Measurements from ENCODE around the gene CDC14C. TPM values are rescaled to one million over a fixed set of nuclear protein-coding genes. Genes with fewer than 3 reads are reported as not detected.
"Not testable (repeated sequence)": the region's sequence is repeated elsewhere in the genome, so short reads cannot be mapped to it uniquely, and the experiment has no call there.

The CDC14C gene
- not detected for polyA plus RNA-seq

DNA sequence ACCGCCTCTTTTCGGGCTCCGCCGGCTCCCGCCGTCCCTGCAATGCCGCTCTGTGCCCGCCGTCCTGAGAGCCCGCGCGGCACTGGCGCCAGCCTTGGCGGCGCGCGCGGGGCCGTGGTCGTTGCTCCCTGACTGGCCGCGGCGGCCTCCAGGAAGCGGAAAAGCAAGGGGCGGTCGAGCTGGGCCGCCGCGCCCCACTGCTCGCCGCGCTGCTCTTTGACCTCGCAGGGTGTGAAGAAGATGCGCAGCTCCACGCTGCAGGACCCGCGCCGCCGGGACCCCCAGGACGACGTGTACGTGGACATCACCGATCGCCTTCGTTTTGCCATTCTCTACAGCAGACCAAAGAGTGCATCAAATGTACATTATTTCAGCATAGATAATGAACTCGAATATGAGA is at the start of gene CDC14C:
Gene CDC14C, plus strand, starts transcription at position 115 of the 400 bp plus-strand sequence. Its CDS starts 126 bp downstream, at position 241.
- Mint-ChIP-seq H3K4me1 (no peaks in the 10 kb centered on the region), H3K9me3 (peaks cover 2 to 10% (median 5%) of the 10 kb centered on the region in 6 donors), H3K36me3 (no peaks in the 10 kb centered on the region), H3K27ac (no peak within 1 kb of the TSS), H3K27me3 (ENCODE audit: low read depth in 3 of 3) (no peaks in the 10 kb centered on the region), H3K4me3 (no peak within 1 kb of the TSS)
- no peak for DNase-seq

DNA sequence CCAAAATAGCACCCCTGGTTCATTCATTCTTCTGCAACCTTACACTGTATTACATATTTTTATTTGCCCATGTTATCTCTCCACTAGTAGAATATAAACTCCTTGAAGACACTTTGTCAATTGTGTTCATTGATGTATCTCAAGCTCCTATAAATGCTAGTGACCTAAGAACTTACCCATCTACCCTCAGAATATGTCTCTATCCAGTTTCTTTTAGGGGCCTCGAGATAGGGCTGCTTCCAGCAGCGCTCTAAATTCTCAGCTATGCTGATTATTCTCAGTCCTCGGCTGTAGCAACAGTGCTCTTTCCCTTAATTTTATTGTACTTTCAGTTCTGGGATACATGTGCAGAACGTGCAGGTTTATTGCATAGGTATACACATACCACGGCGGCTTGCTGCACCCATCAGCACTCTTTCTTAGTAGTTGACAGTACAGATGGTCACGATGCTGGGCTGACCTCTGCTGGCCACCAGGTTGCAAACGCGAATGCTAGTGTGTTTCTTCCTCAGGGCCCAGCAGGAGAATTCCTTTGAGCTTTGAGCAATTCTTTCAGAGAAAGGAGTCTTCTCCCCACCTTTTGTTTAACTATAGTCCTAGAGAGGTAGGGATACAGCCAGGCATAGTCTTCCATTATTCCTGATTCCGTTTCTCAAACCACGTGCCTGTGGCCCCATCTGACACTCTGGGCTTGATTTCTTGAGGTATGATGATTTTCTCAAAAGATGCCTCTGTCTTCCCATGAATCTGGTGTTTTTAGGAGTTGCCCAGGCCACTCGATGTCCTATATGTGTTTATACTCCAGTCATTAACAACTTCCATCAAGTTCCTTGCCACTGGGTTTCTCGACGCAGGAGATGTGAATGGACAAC is 49.1 kb upstream of the CDC14C start:
- Mint-ChIP-seq H3K27me3 (ENCODE audit: low read depth in 3 of 3) (no peaks in the 10 kb centered on the region), H3K36me3 (no peaks in the 10 kb centered on the region), H3K9me3 (peaks cover 0 to 16% (median 3%) of the 10 kb centered on the region in 6 donors), H3K4me3 (no peak overlapping the region), H3K27ac (peak overlapping the region in 1 of 6 donors; percentile 9), H3K4me1 (no peaks in the 10 kb centered on the region)
- no peak for DNase-seq

GRCh38 chr7:48876087-48876486 is 48.3 kb upstream of the CDC14C start:
- Mint-ChIP-seq H3K9me3 (peaks cover 0 to 16% (median 4%) of the 10 kb centered on the region in 6 donors), H3K4me3 (no peak overlapping the region), H3K36me3 (no peaks in the 10 kb centered on the region), H3K4me1 (no peaks in the 10 kb centered on the region), H3K27ac (no peak overlapping the region), H3K27me3 (ENCODE audit: low read depth in 3 of 3) (no peaks in the 10 kb centered on the region)
- DNase-seq: no peak

GRCh38 chr7:48880851-48881250 is 43.5 kb upstream of the CDC14C start:
- no peak for DNase-seq
- no peaks in the 10 kb centered on the region for H3K4me1 Mint-ChIP-seq

DNA sequence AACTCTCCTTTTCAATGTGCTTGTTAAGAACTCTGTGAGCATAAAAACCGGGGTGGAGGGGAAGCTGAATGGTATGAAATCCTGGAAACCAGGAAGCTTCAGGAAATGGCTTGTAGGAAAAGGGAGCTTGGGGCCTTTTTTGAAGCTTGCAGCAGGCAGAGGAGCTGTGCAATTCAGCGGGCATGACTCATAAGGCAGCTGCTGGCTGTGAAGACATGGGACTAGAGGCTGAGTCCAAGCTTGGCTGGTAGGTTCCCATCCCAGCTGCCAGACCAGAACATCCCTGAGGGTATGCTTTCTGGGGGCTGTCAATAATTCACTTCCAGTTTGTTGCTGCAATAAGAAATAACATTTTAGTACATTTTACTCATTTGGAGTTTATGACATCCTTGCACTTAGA is 36.8 kb upstream of the CDC14C start:
- Mint-ChIP-seq H3K9me3 (peaks cover 20 to 72% (median 43%) of the 10 kb centered on the region in 6 donors), H3K4me3 (no peak overlapping the region), H3K27me3 (ENCODE audit: low read depth in 3 of 3) (no peaks in the 10 kb centered on the region), H3K36me3 (no peaks in the 10 kb centered on the region), H3K4me1 (no peaks in the 10 kb centered on the region), H3K27ac (no peak overlapping the region)
- no peak for DNase-seq

More at GRCh38 chr7:48880851-48881250, 43.5 kb upstream of the CDC14C start:
- no peaks in the 10 kb centered on the region for H3K36me3 Mint-ChIP-seq
- no peak overlapping the region for H3K27ac Mint-ChIP-seq
- H3K4me3 Mint-ChIP-seq: no peak overlapping the region
- peaks cover 10 to 35% (median 14%) of the 10 kb centered on the region in 6 donors for H3K9me3 Mint-ChIP-seq
- no peaks in the 10 kb centered on the region for H3K27me3 Mint-ChIP-seq (ENCODE audit: low read depth in 3 of 3)

GRCh38 chr7:48894574-48894973 is 29.8 kb upstream of the CDC14C start:
- no peak for DNase-seq
- no peak overlapping the region for H3K4me3 Mint-ChIP-seq
- H3K4me1 Mint-ChIP-seq: no peaks in the 10 kb centered on the region
- no peaks in the 10 kb centered on the region for H3K27me3 Mint-ChIP-seq (ENCODE audit: low read depth in 3 of 3)
- peaks cover 0 to 5% (median 0%) of the 10 kb centered on the region in 3 donors for H3K36me3 Mint-ChIP-seq
- H3K27ac Mint-ChIP-seq: no peak overlapping the region
- peaks cover 10 to 51% (median 17%) of the 10 kb centered on the region in 6 donors for H3K9me3 Mint-ChIP-seq

- Mint-ChIP-seq H3K27me3 (ENCODE audit: low read depth in 3 of 3) (no peaks in the 10 kb centered on the region), H3K36me3 (no peaks in the 10 kb centered on the region), H3K4me3 (no peak overlapping the region), H3K27ac (no peak overlapping the region), H3K4me1 (no peaks in the 10 kb centered on the region), H3K9me3 (peaks cover 4 to 37% (median 11%) of the 10 kb centered on the region in 6 donors)
- no peak for DNase-seq
These were observed 24.4 kb upstream of the CDC14C start for GRCh38 chr7:48899932-48900331.

DNA sequence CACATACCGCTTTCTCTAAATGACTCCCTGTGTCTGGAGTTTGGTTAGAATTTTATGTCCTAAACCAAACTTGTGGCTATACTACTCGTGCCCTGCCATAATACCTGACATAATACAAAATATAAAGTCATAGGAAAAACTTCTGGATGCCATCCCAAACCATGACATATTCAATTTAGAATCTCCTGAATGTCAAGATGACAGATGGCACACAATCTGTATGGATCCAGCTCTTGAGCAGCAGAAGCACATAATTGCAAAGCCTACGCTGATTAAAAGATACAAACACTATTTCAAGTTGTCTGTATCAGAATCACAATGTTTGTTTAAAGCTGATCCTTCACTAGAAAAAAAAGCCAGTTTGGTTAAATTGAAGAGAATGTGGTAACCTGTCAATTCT is 22.4 kb upstream of the CDC14C start:
- no peaks in the 10 kb centered on the region for H3K36me3 Mint-ChIP-seq
- peaks cover 5 to 43% (median 17%) of the 10 kb centered on the region in 6 donors for H3K9me3 Mint-ChIP-seq
- no peak overlapping the region for H3K27ac Mint-ChIP-seq
- H3K4me3 Mint-ChIP-seq: no peak overlapping the region
- no peaks in the 10 kb centered on the region for H3K4me1 Mint-ChIP-seq
- no peak for DNase-seq
- H3K27me3 Mint-ChIP-seq (ENCODE audit: low read depth in 3 of 3): no peaks in the 10 kb centered on the region

DNA sequence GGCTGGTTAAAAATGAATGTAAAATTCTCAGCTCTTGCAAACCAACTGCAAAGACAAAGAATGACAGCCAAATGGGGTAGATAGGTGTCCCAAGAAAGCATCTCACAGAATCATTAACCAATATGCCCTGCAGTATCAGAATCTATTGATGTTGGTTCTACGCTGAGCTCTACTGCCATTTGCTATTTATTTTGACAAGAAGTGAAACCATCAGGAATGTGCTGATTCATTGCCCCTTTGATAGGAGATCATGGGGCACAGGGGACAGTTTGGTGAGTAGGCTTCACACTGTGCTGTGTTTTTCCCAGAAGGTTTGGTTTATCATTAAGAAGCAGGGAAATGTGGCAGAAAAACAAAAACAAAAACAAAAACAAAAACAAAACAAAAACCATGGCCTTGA is 19.4 kb upstream of the CDC14C start:
- DNase-seq: no peak
- H3K36me3 Mint-ChIP-seq: no peaks in the 10 kb centered on the region
- H3K9me3 Mint-ChIP-seq: peaks cover 9 to 36% (median 16%) of the 10 kb centered on the region in 6 donors
- no peaks in the 10 kb centered on the region for H3K27me3 Mint-ChIP-seq (ENCODE audit: low read depth in 3 of 3)
- no peak overlapping the region for H3K27ac Mint-ChIP-seq
- no peak overlapping the region for H3K4me3 Mint-ChIP-seq
- H3K4me1 Mint-ChIP-seq: no peaks in the 10 kb centered on the region

- not testable (repeated sequence) for H3K36me3 Mint-ChIP-seq; H3K4me3 Mint-ChIP-seq; H3K27ac Mint-ChIP-seq; H3K4me1 Mint-ChIP-seq; H3K27me3 Mint-ChIP-seq (ENCODE audit: low read depth in 3 of 3); DNase-seq
- peaks cover 9 to 37% (median 16%) of the 10 kb centered on the region in 6 donors for H3K9me3 Mint-ChIP-seq
These were observed 18.7 kb upstream of the CDC14C start for GRCh38 chr7:48905686-48906085.

- peaks cover 11 to 42% (median 17%) of the 10 kb centered on the region in 6 donors for H3K9me3 Mint-ChIP-seq
- H3K36me3 Mint-ChIP-seq; H3K27ac Mint-ChIP-seq; DNase-seq; H3K4me1 Mint-ChIP-seq; H3K27me3 Mint-ChIP-seq (ENCODE audit: low read depth in 3 of 3); H3K4me3 Mint-ChIP-seq: not testable (repeated sequence)
These were observed 14.5 kb upstream of the CDC14C start for GRCh38 chr7:48909887-48910286.

GRCh38 chr7:48931481-48931880 is 7.1 kb downstream of the CDC14C start:
- H3K9me3 Mint-ChIP-seq: peaks cover 2 to 15% (median 13%) of the 10 kb centered on the region in 6 donors
- no peaks in the 10 kb centered on the region for H3K27me3 Mint-ChIP-seq (ENCODE audit: low read depth in 3 of 3)
- no peak overlapping the region for H3K27ac Mint-ChIP-seq
- no peaks in the 10 kb centered on the region for H3K36me3 Mint-ChIP-seq
- no peak for DNase-seq
- no peaks in the 10 kb centered on the region for H3K4me1 Mint-ChIP-seq
- no peak overlapping the region for H3K4me3 Mint-ChIP-seq

- Mint-ChIP-seq H3K27me3 (ENCODE audit: low read depth in 3 of 3) (no peaks in the 10 kb centered on the region), H3K9me3 (peaks cover 2 to 15% (median 14%) of the 10 kb centered on the region in 6 donors), H3K4me1 (no peaks in the 10 kb centered on the region), H3K27ac (no peak overlapping the region), H3K4me3 (no peak overlapping the region), H3K36me3 (no peaks in the 10 kb centered on the region)
- no peak for DNase-seq
These were observed 8.0 kb downstream of the CDC14C start for GRCh38 chr7:48932126-48932910.

- Mint-ChIP-seq H3K36me3 (no peaks in the 10 kb centered on the region), H3K4me1 (no peaks in the 10 kb centered on the region), H3K4me3 (no peak overlapping the region), H3K27me3 (ENCODE audit: low read depth in 3 of 3) (peaks cover 0 to 1% (median 0%) of the 10 kb centered on the region in 3 donors), H3K9me3 (peaks cover 2 to 15% (median 13%) of the 10 kb centered on the region in 6 donors), H3K27ac (no peak overlapping the region)
- no peak for DNase-seq
These were observed 9.3 kb downstream of the CDC14C start for GRCh38 chr7:48933549-48934085.
